Keratinocyte (primary cell): ENCODE results near the gene DCLK1.

Experiments
- EZH2 ChIP-seq: IDR thresholded peaks from one replicate; pipeline ENCODE4 v1.6.1; 2012; ENCODE audit warnings: inconsistent platforms, mild to moderate bottlenecking, low read length, moderate library complexity
- TF ChIP-seq, protein P1 (sequence below), 3 experiments: IDR thresholded peaks in 1 of 3; conservative IDR thresholded peaks in 1 of 3; optimal IDR thresholded peaks in 1 of 3; 2 replicates in 2 of 3; 3 replicates in 1 of 3; pipeline versions ENCODE3 to v1.5.1; 2011; ENCODE audit warnings: low read length in 3 of 3, mild to moderate bottlenecking in 3 of 3, moderate library complexity in 2 of 3, control low read depth in 1 of 3, inconsistent platforms in 1 of 3; ENCODE audit not compliant: insufficient read depth in 2 of 3; ENCODE audit errors: extremely low read depth in 1 of 3

DNA sequence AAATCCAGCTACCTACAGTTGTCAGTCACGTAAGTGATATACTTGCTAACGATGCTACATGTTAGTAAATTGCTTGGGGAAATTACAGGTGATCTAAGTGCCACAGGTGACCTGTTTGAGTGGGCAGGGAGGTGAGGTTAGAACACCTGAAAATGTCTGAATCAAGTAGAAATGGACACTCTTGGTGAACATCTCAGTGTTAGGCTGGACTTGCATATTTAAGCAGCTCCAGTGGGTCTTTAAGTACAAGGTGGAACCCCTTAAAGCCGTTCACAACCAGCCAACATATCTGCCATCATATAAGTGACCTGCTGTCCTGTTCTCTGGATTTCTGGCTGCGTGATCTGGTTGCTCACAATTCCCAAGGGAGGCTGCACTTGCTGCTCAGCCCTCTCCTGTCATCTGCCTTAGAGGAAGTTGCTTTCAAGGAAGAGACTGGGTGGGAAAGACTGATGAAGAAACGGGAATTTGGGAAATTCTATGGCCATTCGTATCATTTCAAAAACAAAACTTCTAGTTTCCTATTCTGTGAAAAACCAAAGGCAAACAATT, 244.0 kb downstream of the DCLK1 start:
- TF ChIP-seq, protein P1, sequence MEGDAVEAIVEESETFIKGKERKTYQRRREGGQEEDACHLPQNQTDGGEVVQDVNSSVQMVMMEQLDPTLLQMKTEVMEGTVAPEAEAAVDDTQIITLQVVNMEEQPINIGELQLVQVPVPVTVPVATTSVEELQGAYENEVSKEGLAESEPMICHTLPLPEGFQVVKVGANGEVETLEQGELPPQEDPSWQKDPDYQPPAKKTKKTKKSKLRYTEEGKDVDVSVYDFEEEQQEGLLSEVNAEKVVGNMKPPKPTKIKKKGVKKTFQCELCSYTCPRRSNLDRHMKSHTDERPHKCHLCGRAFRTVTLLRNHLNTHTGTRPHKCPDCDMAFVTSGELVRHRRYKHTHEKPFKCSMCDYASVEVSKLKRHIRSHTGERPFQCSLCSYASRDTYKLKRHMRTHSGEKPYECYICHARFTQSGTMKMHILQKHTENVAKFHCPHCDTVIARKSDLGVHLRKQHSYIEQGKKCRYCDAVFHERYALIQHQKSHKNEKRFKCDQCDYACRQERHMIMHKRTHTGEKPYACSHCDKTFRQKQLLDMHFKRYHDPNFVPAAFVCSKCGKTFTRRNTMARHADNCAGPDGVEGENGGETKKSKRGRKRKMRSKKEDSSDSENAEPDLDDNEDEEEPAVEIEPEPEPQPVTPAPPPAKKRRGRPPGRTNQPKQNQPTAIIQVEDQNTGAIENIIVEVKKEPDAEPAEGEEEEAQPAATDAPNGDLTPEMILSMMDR (optimal IDR thresholded peaks at IDR 0.05 in 1 of 3, IDR thresholded peaks at IDR 0.05 in 1 of 3, conservative IDR thresholded peaks at IDR 0.05 in 1 of 3; ENCODE audit: extremely low read depth in 1 of 3, insufficient read depth in 2 of 3, low read length in 3 of 3), result no peak
- TF ChIP-seq EZH2, result no peak
